GM19324 (cell line): ENCODE measurements around the gene WDR36.

Experiments
- ATAC-seq: cut with Tn5 transposase; IDR thresholded peaks from one replicate; pipeline ENCODE4 v1.9.1; 2021; ENCODE audit warnings: mild to moderate bottlenecking, moderate library complexity; ENCODE audit not compliant: unreplicated experiment, low FRiP score

The WDR36 gene

DNA sequence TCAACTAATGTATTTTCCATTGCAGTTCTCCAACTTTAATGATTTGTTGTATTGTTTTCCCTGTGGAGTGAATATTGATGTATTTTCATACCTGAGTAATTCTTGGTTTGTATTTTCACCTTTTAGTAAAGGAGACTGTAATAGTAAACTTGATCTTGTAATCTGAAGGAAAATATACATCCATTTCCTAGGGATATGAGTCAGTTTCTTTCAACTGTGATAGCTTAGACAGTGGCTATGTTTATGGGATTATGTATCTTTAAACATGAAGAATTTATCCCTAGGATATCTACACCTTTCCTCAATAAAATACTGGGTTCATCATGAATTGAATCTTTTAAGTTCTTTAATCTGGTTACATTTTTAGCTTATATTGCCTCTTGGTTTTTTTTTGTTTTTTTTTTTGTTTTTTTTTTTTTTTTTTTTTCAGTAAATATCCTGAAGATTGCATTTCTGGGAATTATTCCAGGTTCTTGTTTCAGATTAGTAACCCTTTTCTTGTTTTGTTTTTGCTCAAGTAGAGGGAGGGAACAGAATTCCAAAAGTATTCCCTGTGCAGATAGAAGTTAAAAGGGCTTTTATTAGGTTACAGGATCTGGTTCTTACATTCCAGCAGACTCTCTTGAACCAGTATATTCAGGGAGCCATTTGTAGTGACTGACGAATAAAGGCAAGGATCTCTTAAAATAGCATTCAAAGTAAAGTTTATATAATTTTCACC lies 7.1 kb downstream of the WDR36 start:
- no peak for ATAC-seq

GRCh38 chr5:111106320-111106948 lies 14.3 kb downstream of the WDR36 start:
- ATAC-seq, result no peak

- no peak for ATAC-seq
Observed at GRCh38 chr5:111107371-111107770, 15.2 kb downstream of the WDR36 start.

DNA sequence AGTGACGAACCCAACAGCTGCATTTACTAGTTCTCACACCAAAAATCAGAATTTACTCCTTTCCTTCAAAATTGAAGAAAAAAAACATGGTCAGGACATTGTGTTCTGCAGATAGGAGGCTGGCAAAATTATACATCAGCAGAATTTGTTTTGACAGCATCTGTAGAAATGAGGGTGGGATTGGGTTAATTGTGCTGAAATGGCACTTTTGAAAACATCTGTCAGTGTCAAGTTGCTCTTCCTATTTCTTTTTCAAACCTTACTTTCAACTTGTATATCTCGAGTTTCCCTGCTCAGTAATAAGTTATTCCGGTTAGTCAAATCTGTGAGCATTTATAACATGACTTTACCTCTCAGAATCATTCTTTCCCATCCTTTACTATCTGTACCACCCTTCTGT lies 19.8 kb downstream of the WDR36 start:
- no peak for ATAC-seq

DNA sequence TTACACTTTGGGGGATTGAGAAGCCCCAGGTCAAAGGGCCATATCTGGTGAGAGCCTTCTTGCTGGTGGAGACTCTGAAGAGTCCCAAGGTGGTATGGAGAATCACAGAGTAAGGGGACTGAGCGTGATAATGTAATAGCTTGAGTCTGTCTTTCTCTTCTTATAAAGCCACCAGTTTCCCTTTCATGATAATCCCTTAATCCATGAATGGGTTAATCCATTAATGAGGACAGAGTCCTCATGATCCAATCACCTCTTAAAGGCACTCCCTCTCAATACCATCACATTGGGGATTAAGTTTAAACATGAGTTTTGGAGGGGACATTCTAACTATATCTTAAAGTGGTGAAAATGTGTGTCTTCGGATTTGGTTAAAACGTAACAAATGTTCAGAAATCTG lies 21.5 kb downstream of the WDR36 start:
- ATAC-seq, result no peak

GRCh38 chr5:111115229-111115628 lies 23.1 kb downstream of the WDR36 start:
- no peak for ATAC-seq

GRCh38 chr5:111116550-111116949 lies 24.4 kb downstream of the WDR36 start:
- ATAC-seq, result no peak

- ATAC-seq, result no peak
Observed at GRCh38 chr5:111117136-111117535, 25.0 kb downstream of the WDR36 start.

DNA sequence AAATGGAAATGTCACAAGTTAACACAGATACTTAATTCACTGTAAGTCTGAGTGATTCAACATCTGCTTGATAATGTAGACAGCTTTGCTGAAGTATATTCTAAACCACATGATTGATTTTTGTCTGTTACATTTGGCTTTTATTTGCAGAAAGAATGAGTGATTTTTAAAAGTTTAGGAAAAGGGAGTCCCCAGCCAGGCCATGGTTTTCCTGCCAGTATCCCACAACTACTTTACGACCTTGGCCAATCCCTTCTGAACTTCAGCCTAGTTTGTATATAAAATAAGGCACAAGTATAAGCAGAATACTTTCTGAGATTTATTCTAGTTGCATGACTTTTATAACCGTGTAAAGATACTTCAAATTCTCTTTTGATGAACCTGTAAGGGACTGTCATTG lies 27.1 kb downstream of the WDR36 start:
- no peak for ATAC-seq

DNA sequence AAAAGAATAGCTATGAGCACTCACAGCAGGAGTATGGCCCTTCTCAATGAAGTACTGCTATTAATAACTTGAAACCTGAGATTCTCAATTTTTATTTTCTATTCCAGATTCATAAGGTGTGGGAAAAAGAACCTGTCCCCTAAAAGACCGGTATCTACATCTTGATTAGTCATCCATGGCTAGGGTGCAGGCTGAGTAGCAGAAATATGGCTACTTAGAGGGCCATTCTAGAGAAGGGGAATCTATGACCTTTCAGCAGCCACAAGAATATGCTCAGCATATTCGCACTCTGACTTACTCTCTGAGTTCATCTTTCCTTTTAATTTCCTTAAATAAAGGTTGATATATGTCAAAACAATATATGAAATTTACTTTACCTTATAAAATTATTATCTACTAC lies 27.7 kb downstream of the WDR36 start:
- ATAC-seq, result no peak

- ATAC-seq, result no peak
Observed at GRCh38 chr5:111120911-111121310, 28.8 kb downstream of the WDR36 start.

- no peak for ATAC-seq
Observed at GRCh38 chr5:111121926-111122325, 29.8 kb downstream of the WDR36 start.

- ATAC-seq, result no peak
Observed at GRCh38 chr5:111122398-111122797, 30.2 kb downstream of the WDR36 start.

GRCh38 chr5:111124793-111125192 lies 32.6 kb downstream of the WDR36 start:
- ATAC-seq, result no peak

GRCh38 chr5:111126896-111127295 lies 34.7 kb downstream of the WDR36 start:
- no peak for ATAC-seq

GRCh38 chr5:111127453-111128195 lies 35.5 kb downstream of the WDR36 start:
- ATAC-seq, result no peak

GRCh38 chr5:111129938-111130337 lies 37.8 kb downstream of the WDR36 start:
- no peak for ATAC-seq

- no peak for ATAC-seq
Observed at GRCh38 chr5:111131356-111131755, 39.2 kb downstream of the WDR36 start.

DNA sequence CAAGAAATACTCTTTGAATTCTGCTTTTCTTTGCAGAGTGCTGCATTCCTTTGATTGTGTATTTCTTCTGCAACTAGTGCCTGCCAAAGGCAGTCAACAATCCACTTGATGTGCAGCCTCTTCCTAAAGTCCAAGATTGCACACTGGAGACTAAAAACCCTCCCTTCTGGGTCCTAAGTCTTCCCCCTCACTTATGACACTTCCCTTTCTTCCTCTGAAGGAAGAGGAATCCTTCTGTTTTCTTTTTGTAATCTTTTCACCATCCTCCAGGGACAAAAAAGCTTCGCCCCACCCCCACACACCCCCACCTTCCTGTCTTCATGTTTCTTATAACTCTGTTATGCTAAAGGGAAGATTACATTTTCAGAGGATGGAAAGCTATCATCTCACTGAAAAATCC lies 39.9 kb downstream of the WDR36 start:
- no peak for ATAC-seq

DNA sequence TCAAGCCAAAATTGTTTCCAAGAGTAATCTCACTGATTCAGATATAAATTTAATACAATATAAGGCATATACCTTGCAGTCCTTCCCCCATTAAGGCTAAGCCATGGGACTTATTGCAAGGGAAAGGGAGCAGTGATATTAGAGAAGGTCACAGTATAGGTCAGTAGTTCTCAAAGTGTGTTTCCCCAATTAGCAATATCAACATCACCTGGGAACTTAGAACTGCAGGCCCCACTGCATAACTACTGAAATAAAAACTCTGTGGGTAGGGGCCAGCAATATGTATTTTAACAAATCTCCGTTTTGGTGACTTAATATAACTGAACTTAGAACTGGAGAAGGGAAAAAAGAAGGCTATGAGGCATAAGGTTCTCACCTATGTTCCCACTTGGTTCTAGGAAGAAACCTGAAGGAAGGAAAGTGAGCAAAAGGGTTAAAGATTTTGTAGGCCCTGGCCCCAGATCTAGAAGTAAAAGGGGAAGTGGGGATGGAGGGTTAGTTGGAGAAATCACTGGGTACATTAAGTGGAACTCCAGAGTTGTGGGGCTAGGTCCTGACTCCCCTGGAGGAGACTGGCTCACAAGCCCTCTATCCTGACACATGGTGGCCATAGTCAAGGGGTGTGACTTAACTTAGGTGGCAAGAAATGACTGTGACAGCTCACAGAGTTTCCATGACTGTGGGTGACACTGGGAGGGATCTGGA lies 40.7 kb downstream of the WDR36 start:
- ATAC-seq, result no peak

DNA sequence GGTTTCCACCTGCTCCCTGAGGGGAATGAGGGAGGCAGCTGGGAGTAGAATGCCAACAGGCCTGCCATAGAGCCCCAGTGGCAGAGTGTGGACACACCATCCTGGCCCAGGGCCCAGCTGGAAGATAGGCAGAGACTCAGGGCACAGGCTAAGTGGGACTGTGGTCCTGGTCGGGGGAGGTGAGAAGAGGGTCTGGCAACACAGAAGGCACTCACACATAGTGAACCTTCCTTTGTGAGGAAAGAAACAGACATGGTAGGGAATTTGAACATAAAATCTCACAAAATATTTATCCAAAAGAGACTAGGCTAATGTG lies 41.2 kb downstream of the WDR36 start:
- no peak for ATAC-seq
